GM18502 (cell line): ENCODE measurements around the gene POFUT1.
"Not testable (repeated sequence)": the region's sequence is repeated elsewhere in the genome, so short reads cannot be mapped to it uniquely, and the experiment has no call there.

Experiments
- ATAC-seq: cut with Tn5 transposase; IDR thresholded peaks from one replicate; pipeline ENCODE4 v1.9.1; 2021; ENCODE audit warnings: mild to moderate bottlenecking; ENCODE audit not compliant: unreplicated experiment, poor library complexity

The POFUT1 gene

GRCh38 chr20:32263398-32263954, 55.8 kb downstream of the POFUT1 start:
- no peak for ATAC-seq

GRCh38 chr20:32271620-32272019, 63.9 kb downstream of the POFUT1 start:
- ATAC-seq, result no peak

GRCh38 chr20:32274359-32274758, 66.7 kb downstream of the POFUT1 start:
- no peak for ATAC-seq

GRCh38 chr20:32275163-32275562, 67.5 kb downstream of the POFUT1 start:
- ATAC-seq, result not testable (repeated sequence)

GRCh38 chr20:32277361-32278198, 69.9 kb downstream of the POFUT1 start, which contains the start of gene KIF3B:
KIF3B (plus strand) TSS chr20:32277651; CDS start chr20:32309778, 32,127 bp downstream.
- ATAC-seq, result peak; percentile 78

- ATAC-seq, result peak; percentile 72
These were observed 70.5 kb downstream of the POFUT1 start for GRCh38 chr20:32278199-32278643.

- ATAC-seq, result no peak
These were observed 74.0 kb downstream of the POFUT1 start for GRCh38 chr20:32281711-32282110.

- ATAC-seq, result no peak
These were observed 74.8 kb downstream of the POFUT1 start for GRCh38 chr20:32282461-32282860.

- ATAC-seq, result peak; percentile 50
These were observed 77.5 kb downstream of the POFUT1 start for GRCh38 chr20:32285082-32285620.

GRCh38 chr20:32285621-32286371, 78.1 kb downstream of the POFUT1 start:
- peak; percentile 64 for ATAC-seq

GRCh38 chr20:32287231-32287638, 79.6 kb downstream of the POFUT1 start:
- ATAC-seq, result no peak
